Smooth muscle cell (in vitro differentiated cells): Measurements from ENCODE around the gene FRY. TPM values are rescaled to one million over a fixed set of nuclear protein-coding genes. Genes with fewer than 3 reads are reported as not detected.

Experiments
- DNase-seq: peaks from one replicate; lab custom pipeline; 2025; ENCODE audit not compliant: unreplicated experiment; lab: John Stamatoyannopoulos, UW
- H2AFZ ChIP-seq: fragments of 200-600 bp; sonication (generic); 2 replicates; pipeline ENCODE4 v1.6.0; 2016; ENCODE audit warnings: antibody characterized with exemption, low read depth, mild to moderate bottlenecking
- H3F3A ChIP-seq: fragments of 200-600 bp; sonication (generic); 2 replicates; pipeline ENCODE4 v1.6.0; 2017; ENCODE audit warnings: antibody characterized with exemption, low read depth
- H3K27ac ChIP-seq: fragments of 200-600 bp; sonication (generic); 2 replicates; pipeline ENCODE4 v1.5.1; 2016; ENCODE audit warnings: low read depth, mild to moderate bottlenecking
- H3K27me3 ChIP-seq: fragments of 200-600 bp; sonication (generic); 2 replicates; pipeline ENCODE4 v1.6.1; 2016; ENCODE audit warnings: low read depth, mild to moderate bottlenecking
- H3K36me3 ChIP-seq: fragments of 200-600 bp; sonication (generic); 2 replicates; pipeline ENCODE4 v1.5.1; 2016; ENCODE audit warnings: low read depth
- H3K4me1 ChIP-seq: fragments of 200-600 bp; sonication (generic); 2 replicates; pipeline ENCODE4 v1.5.1; 2016; ENCODE audit warnings: low read depth
- H3K4me2 ChIP-seq: fragments of 200-600 bp; sonication (generic); 2 replicates; pipeline ENCODE4 v1.6.0; 2016; ENCODE audit warnings: mild to moderate bottlenecking
- H3K4me3 ChIP-seq: fragments of 200-600 bp; sonication (generic); 2 replicates; pipeline ENCODE4 v1.5.1; 2016; ENCODE audit warnings: mild to moderate bottlenecking
- H3K79me2 ChIP-seq: fragments of 200-600 bp; sonication (generic); 2 replicates; pipeline ENCODE4 v1.6.0; 2016; ENCODE audit warnings: low read depth, mild to moderate bottlenecking
- H3K9ac ChIP-seq: fragments of 200-600 bp; sonication (generic); 2 replicates; pipeline ENCODE4 v1.6.0; 2016; ENCODE audit warnings: low read depth
- H3K9me3 ChIP-seq: fragments of 200-600 bp; sonication (generic); replicated peaks from 2 replicates; pipeline ENCODE4 v1.5.1; 2016; ENCODE audit warnings: low read depth
- H4K20me1 ChIP-seq: fragments of 200-600 bp; sonication (generic); 2 replicates; pipeline ENCODE4 v1.6.0; 2016; ENCODE audit warnings: low read depth
- WGBS: methylation state at CpG from one replicate; pipeline ENCODE4 v1.1.7; 2016; ENCODE audit warnings: low lambda C conversion rate; 5-methylcytosine and 5-hydroxymethylcytosine counted together
- polyA plus RNA-seq: library from polyadenylated mRNA; unstranded; fragments of >200 nt; fragmentation: Nextera tagmentation; extraction: Ambion mirVana; gene quantifications from 2 replicates; pipeline ENCODE4 v1.2.1, GENCODE V29; 2016
- total RNA-seq: library from RNA; depleted of rRNA; stranded (reverse); fragments of >200 nt; gene quantifications from 2 replicates; pipeline ENCODE4 v1.2.3, GENCODE V29; 2014
- TF ChIP-seq, protein P1 (sequence below): fragments of 200-600 bp; sonication (generic); IDR thresholded peaks from 2 replicates; pipeline ENCODE4 v1.5.1; 2017; ENCODE audit warnings: borderline replicate concordance, mild to moderate bottlenecking, antibody characterized with exemption; ENCODE audit not compliant: insufficient read depth, poor library complexity, severe bottlenecking

The FRY gene
- total and polyA plus RNA-seq, 2 experiments from 2014 or later: 1.1 to 3.2 TPM

DNA sequence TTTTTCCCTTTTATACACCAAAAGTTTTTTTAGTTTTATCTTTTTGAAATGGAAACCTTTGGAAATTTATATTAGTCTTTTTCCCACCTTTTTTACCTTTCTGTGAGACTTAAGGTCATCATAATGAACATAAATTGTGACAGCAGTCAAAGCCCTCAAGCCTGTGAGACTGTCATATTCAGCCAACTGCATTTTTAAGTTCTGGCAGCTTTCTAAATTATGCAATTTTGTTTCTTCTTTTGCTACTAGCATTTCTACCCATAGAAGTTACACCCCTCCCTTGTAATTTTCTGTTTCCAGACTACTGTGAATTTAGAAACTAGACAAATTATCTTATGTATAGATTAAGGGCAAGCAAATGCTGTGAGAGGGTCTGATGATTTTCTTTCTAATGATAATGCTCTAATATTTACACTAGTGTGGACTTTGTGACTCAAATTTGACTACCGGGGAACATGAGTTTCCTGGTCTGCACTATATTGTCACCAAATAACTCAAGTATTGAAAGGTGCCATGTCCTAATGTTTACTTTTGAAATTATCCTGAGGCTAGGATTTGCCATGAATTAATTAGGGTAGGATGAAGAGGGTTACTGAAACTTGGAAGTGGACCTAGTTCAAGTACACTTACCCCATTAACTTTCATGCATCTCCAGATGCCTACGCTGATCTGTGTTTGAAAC lies 43.7 kb downstream of the FRY start:
- Histone ChIP-seq H3K27me3 (no peaks in the 10 kb centered on the region), H3K4me1 (no peaks in the 10 kb centered on the region), H2AFZ (no peak overlapping the region), H3F3A (no peaks in the 10 kb centered on the region), H3K27ac (no peak overlapping the region), H3K79me2 (no peaks in the 10 kb centered on the region), H3K36me3 (no peaks in the 10 kb centered on the region), H4K20me1 (no peaks in the 10 kb centered on the region), H3K4me3 (no peak overlapping the region), H3K9ac (no peak overlapping the region), H3K4me2 (no peak overlapping the region), H3K9me3 (no peaks in the 10 kb centered on the region)
- TF ChIP-seq, protein P1, sequence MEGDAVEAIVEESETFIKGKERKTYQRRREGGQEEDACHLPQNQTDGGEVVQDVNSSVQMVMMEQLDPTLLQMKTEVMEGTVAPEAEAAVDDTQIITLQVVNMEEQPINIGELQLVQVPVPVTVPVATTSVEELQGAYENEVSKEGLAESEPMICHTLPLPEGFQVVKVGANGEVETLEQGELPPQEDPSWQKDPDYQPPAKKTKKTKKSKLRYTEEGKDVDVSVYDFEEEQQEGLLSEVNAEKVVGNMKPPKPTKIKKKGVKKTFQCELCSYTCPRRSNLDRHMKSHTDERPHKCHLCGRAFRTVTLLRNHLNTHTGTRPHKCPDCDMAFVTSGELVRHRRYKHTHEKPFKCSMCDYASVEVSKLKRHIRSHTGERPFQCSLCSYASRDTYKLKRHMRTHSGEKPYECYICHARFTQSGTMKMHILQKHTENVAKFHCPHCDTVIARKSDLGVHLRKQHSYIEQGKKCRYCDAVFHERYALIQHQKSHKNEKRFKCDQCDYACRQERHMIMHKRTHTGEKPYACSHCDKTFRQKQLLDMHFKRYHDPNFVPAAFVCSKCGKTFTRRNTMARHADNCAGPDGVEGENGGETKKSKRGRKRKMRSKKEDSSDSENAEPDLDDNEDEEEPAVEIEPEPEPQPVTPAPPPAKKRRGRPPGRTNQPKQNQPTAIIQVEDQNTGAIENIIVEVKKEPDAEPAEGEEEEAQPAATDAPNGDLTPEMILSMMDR: no peak
- 92% methylated on average over 2 of the region's 2 CpGs for WGBS
- no peak for DNase-seq

DNA sequence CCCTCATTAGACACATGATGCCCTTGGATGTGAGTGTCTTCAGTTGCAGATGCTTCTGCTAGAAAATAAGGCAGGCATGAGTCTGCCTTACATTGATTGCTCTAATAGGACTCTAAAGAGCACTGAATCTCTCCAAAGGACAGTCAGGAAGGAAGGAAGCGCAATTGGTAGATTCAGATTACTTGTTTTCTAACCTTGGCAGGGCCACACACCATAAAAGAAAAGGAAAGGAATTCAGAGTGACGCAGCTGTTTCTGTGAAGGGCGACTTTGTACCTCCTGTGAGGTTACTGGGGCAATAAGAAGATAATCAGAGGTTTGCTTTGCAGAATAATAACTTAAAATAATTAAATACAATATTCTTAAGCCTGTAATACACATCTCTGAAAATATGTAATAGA lies 48.0 kb downstream of the FRY start:
- no peak overlapping the region for H2AFZ ChIP-seq
- H3K4me3 ChIP-seq: no peak overlapping the region
- H3K4me2 ChIP-seq: no peak overlapping the region
- DNase-seq: no peak
- H3K9me3 ChIP-seq: no peaks in the 10 kb centered on the region
- H3K9ac ChIP-seq: no peak overlapping the region
- H3K4me1 ChIP-seq: peaks cover 18% of the 10 kb centered on the region
- H3K27ac ChIP-seq: no peak overlapping the region
- no peaks in the 10 kb centered on the region for H4K20me1 ChIP-seq
- H3K27me3 ChIP-seq: no peaks in the 10 kb centered on the region
- TF ChIP-seq, protein P1: no peak
- H3K36me3 ChIP-seq: no peaks in the 10 kb centered on the region
- no peaks in the 10 kb centered on the region for H3K79me2 ChIP-seq
- H3F3A ChIP-seq: no peaks in the 10 kb centered on the region
- WGBS: 86% methylated on average over 3 of the region's 3 CpGs

DNA sequence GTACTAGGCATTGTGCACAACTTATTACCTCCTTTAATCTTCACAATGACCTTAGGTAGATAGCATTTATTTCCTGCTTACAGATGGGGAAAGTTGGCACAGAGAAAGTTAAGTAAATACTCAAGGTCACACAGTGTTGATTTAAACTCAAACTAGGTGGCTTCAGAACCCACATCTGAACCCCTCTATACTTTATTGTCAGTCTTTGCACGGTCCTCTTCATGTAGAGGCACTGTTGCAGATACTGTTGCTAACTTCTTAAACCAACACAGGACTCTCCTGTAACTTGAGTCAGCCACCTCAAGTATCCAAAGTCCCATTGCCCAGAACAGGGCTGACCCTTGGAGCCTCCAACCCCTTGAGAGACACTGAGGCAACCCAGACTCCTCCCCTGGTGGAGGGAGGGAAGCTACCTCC lies 48.8 kb downstream of the FRY start:
- no peaks in the 10 kb centered on the region for H3K79me2 ChIP-seq
- WGBS: 88% methylated on average over 1 of the region's 1 CpG
- no peaks in the 10 kb centered on the region for H3K9me3 ChIP-seq
- TF ChIP-seq, protein P1: no peak
- H4K20me1 ChIP-seq: no peaks in the 10 kb centered on the region
- no peak overlapping the region for H3K9ac ChIP-seq
- H3K27ac ChIP-seq: no peak overlapping the region
- peaks cover 19% of the 10 kb centered on the region for H3K4me1 ChIP-seq
- H3K36me3 ChIP-seq: no peaks in the 10 kb centered on the region
- no peak overlapping the region for H3K4me3 ChIP-seq
- DNase-seq: no peak
- no peak overlapping the region for H3K4me2 ChIP-seq
- no peaks in the 10 kb centered on the region for H3F3A ChIP-seq
- no peaks in the 10 kb centered on the region for H3K27me3 ChIP-seq
- H2AFZ ChIP-seq: no peak overlapping the region

DNA sequence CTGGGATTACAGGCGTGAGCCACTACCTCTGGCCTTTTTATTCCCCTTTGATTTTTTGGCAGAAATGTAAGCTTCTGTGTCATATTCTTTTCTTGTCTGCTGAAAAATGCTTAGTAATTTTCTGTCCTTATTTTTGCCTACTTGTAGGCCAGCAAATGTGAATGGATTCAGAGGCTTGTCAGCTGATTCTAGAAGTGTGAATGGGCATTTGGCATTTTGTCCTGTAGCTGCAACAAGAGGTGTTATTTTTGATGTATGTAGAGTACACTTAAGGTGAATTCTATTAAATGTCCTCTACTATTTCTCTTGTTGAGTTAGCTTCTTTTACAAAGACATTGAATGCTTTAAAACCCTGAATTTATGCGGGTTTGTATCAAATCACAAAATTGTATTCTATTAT lies 50.0 kb downstream of the FRY start:
- Histone ChIP-seq H3K27ac (no peak overlapping the region), H3F3A (no peaks in the 10 kb centered on the region), H3K4me2 (no peak overlapping the region), H3K27me3 (no peaks in the 10 kb centered on the region), H3K36me3 (no peaks in the 10 kb centered on the region), H3K4me1 (peaks cover 30% of the 10 kb centered on the region), H3K4me3 (no peak overlapping the region), H3K9ac (no peak overlapping the region), H3K79me2 (no peaks in the 10 kb centered on the region), H4K20me1 (no peaks in the 10 kb centered on the region), H3K9me3 (no peaks in the 10 kb centered on the region), H2AFZ (no peak overlapping the region)
- DNase-seq: no peak
- whole genome bisulfite sequencing: 95% methylated on average over 2 of the region's 2 CpGs
- TF ChIP-seq, protein P1: no peak
